Body of pancreas (tissue), 4 donors: ENCODE results near the gene KIAA0232.

Experiments used
- CTCF ChIP-seq, 7 experiments: fragments of 450-650 bp in 4 of 7; fragments of 200-600 bp in 3 of 7; sonication (generic) in 3 of 7; IDR thresholded peaks; one replicate each; pipeline ENCODE4 v1.5.1; 2016 to 2019; ENCODE audit warnings: antibody characterized with exemption in 7 of 7
- POLR2A ChIP-seq, 3 donors: fragments of 450-650 bp; IDR thresholded peaks; one replicate each; pipeline ENCODE4 v1.6.1; 2016; ENCODE audit warnings: antibody characterized with exemption in 3 of 3, mild to moderate bottlenecking in 2 of 3

DNA sequence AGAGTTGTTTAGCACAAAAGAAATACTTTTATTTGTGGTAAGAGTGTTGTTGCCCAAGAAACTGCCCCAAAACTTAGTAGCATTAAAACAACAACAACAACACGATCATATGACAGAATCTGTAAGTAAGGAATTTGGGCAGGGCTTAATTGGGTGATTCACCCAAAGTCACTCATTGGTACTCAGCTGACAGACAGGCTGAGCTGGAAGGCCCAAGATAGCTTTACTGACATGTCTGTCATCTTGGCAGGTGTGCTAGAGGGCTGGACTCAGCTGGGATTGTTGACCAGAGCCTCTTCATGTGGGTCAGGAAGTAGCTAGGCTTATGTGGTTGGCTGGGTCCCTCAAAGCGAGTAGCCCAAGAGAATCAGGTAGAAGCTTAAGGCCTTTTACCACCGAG lies 52.3 kb downstream of the KIAA0232 start:
- TF ChIP-seq CTCF (IDR thresholded peaks at IDR 0.05) (no peak), POLR2A (IDR thresholded peaks at IDR 0.05) (no peak)
